GM21423 (cell line): Measurements from ENCODE around the gene TTYH3.

Source experiments
- ATAC-seq: cut with Tn5 transposase; IDR thresholded peaks from one replicate; pipeline ENCODE4 v1.9.1; 2021; ENCODE audit warnings: mild to moderate bottlenecking, moderate library complexity; ENCODE audit not compliant: unreplicated experiment

TTYH3 gene

GRCh38 chr7:2646336-2646679 is 14.5 kb downstream of the TTYH3 start:
- ATAC-seq = no peak

- ATAC-seq = no peak
Measured at GRCh38 chr7:2646680-2647571, 15.1 kb downstream of the TTYH3 start.

- ATAC-seq = no peak
Measured at GRCh38 chr7:2647594-2648172, 15.9 kb downstream of the TTYH3 start.

GRCh38 chr7:2649139-2649838 is 17.5 kb downstream of the TTYH3 start:
- no peak for ATAC-seq

- ATAC-seq = no peak
Measured at GRCh38 chr7:2649991-2650390, 18.2 kb downstream of the TTYH3 start.

GRCh38 chr7:2650451-2650850 is 18.7 kb downstream of the TTYH3 start:
- ATAC-seq = no peak

- no peak for ATAC-seq
Measured at GRCh38 chr7:2651336-2651735, 19.6 kb downstream of the TTYH3 start.

- no peak for ATAC-seq
Measured at GRCh38 chr7:2651847-2652735, 20.3 kb downstream of the TTYH3 start.

- ATAC-seq = no peak
Measured at GRCh38 chr7:2652736-2653060, 20.9 kb downstream of the TTYH3 start.

GRCh38 chr7:2654059-2654458 is 22.3 kb downstream of the TTYH3 start:
- ATAC-seq = no peak

- no peak for ATAC-seq
Measured at GRCh38 chr7:2655870-2656614, 24.3 kb downstream of the TTYH3 start.

- ATAC-seq = no peak
Measured at GRCh38 chr7:2657208-2657607, 25.4 kb downstream of the TTYH3 start.

- no peak for ATAC-seq
Measured at GRCh38 chr7:2657920-2658671, 26.3 kb downstream of the TTYH3 start.

- no peak for ATAC-seq
Measured at GRCh38 chr7:2658941-2659340, 27.2 kb downstream of the TTYH3 start.

- no peak for ATAC-seq
Measured at GRCh38 chr7:2659556-2660358, 28.0 kb downstream of the TTYH3 start.

GRCh38 chr7:2660359-2661095 is 28.7 kb downstream of the TTYH3 start:
- ATAC-seq = no peak

- no peak for ATAC-seq
Measured at GRCh38 chr7:2661096-2661449, 29.3 kb downstream of the TTYH3 start.

GRCh38 chr7:2661602-2662272 is 30.0 kb downstream of the TTYH3 start:
- no peak for ATAC-seq
